ENCODE measurements around the gene ANKH. TPM values are rescaled to one million over a fixed set of nuclear protein-coding genes. Genes with fewer than 3 reads are reported as not detected.

The ANKH gene
- total RNA-seq, 1 experiment from 2014 or later: 16.9 TPM

DNA sequence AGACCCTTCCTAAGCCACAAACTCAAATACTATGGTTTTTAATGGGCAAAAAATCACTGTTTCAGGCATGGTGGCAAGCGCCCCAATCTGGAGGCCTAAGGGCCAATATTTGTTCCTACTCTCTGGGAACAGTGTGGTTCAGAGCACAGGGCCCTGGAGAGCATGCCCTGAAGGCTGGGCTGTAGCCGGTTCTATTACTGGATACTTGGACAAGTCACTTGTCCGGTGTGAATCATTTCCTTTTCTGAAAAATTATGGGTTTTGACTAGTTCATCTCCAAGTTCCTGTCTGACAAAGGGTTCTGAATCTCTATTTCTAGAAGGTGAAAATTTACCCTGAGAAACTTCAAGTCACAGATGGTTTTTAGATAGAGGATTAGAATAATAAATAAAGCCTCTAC is 132.0 kb downstream of the ANKH start:
- no peak overlapping the region for H3K27ac Mint-ChIP-seq
- H3K36me3 Mint-ChIP-seq: no peaks in the 10 kb centered on the region
- POLR2A ChIA-PET: no interaction called here

DNA sequence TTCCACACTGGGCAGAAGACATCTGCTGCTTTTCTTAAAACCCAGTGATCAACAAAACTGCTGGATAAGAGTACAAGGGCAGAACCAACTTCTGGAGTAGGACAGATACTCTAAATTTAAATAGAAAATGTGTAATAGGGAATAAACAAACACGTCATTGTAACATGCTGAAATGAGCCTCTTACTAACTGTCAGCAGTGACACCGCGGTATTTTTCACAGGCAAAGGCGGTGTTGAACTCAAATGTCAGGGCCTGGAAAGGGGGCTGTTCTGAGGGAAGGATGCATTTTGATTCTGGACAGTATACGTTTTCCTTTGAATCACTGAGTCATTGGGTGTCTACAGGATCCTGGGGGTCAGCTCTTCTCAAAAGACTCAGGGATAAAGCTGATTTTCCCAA is 133.5 kb downstream of the ANKH start:
- Mint-ChIP-seq H3K4me1 (peaks cover 35% of the 10 kb centered on the region), H3K27ac (no peak overlapping the region), H3K36me3 (no peaks in the 10 kb centered on the region), H3K27me3 (ENCODE audit: low read depth) (no peaks in the 10 kb centered on the region), H3K9me3 (no peaks in the 10 kb centered on the region), H3K4me3 (no peak overlapping the region)
- ATAC-seq (no peak), DNase-seq (ENCODE audit: low spot score) (no peak)
- ChIA-PET POLR2A (no interaction called here), CTCF (interaction anchor here (1.3 kb wide), 1 partner anchor 156 kb away, joined by 3 read pairs; no protein-coding TSS in a partner anchor)
- TF ChIP-seq NFATC4 (CRISPR knock-in tag; IDR thresholded peaks at IDR 0.05) (no peak), FOXJ3 (CRISPR knock-in tag; IDR thresholded peaks at IDR 0.05; ENCODE audit: borderline replicate concordance) (no peak), USF1 (CRISPR knock-in tag; IDR thresholded peaks at IDR 0.05) (no peak), TP53 (CRISPR knock-in tag; IDR thresholded peaks at IDR 0.05) (no peak), ERG (CRISPR knock-in tag; IDR thresholded peaks at IDR 0.05) (no peak), ETV6 (CRISPR knock-in tag; IDR thresholded peaks at IDR 0.05) (no peak), IRF1 (CRISPR knock-in tag; IDR thresholded peaks at IDR 0.05) (no peak), CBFB (CRISPR knock-in tag; IDR thresholded peaks at IDR 0.05; ENCODE audit: low read depth) (no peak), CDX4 (CRISPR knock-in tag; IDR thresholded peaks at IDR 0.05; ENCODE audit: borderline replicate concordance) (no peak), NR3C1 (CRISPR knock-in tag; conservative IDR thresholded peaks at IDR 0.05; ENCODE audit: low read depth) (no peak), GRHL2 (CRISPR knock-in tag; IDR thresholded peaks at IDR 0.05; ENCODE audit: insufficient replicate concordance, severe bottlenecking) (no peak), AFF4 (CRISPR knock-in tag; IDR thresholded peaks at IDR 0.05; ENCODE audit: borderline replicate concordance) (no peak), USF2 (CRISPR knock-in tag; IDR thresholded peaks at IDR 0.05) (no peak)
- TF ChIP-seq, protein P1, sequence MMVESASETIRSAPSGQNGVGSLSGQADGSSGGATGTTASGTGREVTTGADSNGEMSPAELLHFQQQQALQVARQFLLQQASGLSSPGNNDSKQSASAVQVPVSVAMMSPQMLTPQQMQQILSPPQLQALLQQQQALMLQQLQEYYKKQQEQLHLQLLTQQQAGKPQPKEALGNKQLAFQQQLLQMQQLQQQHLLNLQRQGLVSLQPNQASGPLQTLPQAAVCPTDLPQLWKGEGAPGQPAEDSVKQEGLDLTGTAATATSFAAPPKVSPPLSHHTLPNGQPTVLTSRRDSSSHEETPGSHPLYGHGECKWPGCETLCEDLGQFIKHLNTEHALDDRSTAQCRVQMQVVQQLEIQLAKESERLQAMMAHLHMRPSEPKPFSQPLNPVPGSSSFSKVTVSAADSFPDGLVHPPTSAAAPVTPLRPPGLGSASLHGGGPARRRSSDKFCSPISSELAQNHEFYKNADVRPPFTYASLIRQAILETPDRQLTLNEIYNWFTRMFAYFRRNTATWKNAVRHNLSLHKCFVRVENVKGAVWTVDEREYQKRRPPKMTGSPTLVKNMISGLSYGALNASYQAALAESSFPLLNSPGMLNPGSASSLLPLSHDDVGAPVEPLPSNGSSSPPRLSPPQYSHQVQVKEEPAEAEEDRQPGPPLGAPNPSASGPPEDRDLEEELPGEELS (CRISPR knock-in tag; IDR thresholded peaks at IDR 0.05): no peak
- TF ChIP-seq, protein P2, sequence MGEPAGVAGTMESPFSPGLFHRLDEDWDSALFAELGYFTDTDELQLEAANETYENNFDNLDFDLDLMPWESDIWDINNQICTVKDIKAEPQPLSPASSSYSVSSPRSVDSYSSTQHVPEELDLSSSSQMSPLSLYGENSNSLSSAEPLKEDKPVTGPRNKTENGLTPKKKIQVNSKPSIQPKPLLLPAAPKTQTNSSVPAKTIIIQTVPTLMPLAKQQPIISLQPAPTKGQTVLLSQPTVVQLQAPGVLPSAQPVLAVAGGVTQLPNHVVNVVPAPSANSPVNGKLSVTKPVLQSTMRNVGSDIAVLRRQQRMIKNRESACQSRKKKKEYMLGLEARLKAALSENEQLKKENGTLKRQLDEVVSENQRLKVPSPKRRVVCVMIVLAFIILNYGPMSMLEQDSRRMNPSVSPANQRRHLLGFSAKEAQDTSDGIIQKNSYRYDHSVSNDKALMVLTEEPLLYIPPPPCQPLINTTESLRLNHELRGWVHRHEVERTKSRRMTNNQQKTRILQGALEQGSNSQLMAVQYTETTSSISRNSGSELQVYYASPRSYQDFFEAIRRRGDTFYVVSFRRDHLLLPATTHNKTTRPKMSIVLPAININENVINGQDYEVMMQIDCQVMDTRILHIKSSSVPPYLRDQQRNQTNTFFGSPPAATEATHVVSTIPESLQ (CRISPR knock-in tag; IDR thresholded peaks at IDR 0.05): no peak
- TF ChIP-seq, protein P3, sequence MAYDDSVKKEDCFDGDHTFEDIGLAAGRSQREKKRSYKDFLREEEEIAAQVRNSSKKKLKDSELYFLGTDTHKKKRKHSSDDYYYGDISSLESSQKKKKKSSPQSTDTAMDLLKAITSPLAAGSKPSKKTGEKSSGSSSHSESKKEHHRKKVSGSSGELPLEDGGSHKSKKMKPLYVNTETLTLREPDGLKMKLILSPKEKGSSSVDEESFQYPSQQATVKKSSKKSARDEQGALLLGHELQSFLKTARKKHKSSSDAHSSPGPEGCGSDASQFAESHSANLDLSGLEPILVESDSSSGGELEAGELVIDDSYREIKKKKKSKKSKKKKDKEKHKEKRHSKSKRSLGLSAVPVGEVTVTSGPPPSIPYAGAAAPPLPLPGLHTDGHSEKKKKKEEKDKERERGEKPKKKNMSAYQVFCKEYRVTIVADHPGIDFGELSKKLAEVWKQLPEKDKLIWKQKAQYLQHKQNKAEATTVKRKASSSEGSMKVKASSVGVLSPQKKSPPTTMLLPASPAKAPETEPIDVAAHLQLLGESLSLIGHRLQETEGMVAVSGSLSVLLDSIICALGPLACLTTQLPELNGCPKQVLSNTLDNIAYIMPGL (CRISPR knock-in tag; IDR thresholded peaks at IDR 0.05): no peak
- TF ChIP-seq, protein P4, sequence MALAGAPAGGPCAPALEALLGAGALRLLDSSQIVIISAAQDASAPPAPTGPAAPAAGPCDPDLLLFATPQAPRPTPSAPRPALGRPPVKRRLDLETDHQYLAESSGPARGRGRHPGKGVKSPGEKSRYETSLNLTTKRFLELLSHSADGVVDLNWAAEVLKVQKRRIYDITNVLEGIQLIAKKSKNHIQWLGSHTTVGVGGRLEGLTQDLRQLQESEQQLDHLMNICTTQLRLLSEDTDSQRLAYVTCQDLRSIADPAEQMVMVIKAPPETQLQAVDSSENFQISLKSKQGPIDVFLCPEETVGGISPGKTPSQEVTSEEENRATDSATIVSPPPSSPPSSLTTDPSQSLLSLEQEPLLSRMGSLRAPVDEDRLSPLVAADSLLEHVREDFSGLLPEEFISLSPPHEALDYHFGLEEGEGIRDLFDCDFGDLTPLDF (CRISPR knock-in tag; IDR thresholded peaks at IDR 0.05): no peak

More for the DNA sequence above, 132.0 kb downstream of the ANKH start:
- Mint-ChIP-seq H3K4me3 (no peak overlapping the region), H3K9me3 (no peaks in the 10 kb centered on the region), H3K4me1 (peaks cover 37% of the 10 kb centered on the region), H3K27me3 (ENCODE audit: low read depth) (no peaks in the 10 kb centered on the region)
- CTCF ChIA-PET: interaction anchor here (1.3 kb wide), 1 partner anchor 91 kb away, joined by 3 read pairs; no protein-coding TSS in a partner anchor
- no peak for ATAC-seq
- DNase-seq (ENCODE audit: low spot score): no peak
- no peak for TF ChIP-seq NFYB (CRISPR knock-in tag; conservative IDR thresholded peaks at IDR 0.05; ENCODE audit: low read depth)
- TF ChIP-seq ZNF219 (CRISPR knock-in tag; IDR thresholded peaks at IDR 0.05; ENCODE audit: borderline replicate concordance): no peak
- no peak for TF ChIP-seq GABPB1 (CRISPR knock-in tag; IDR thresholded peaks at IDR 0.05)
- TF ChIP-seq TEAD4 (CRISPR knock-in tag; IDR thresholded peaks at IDR 0.05): no peak
- TF ChIP-seq MYBL2 (CRISPR knock-in tag; IDR thresholded peaks at IDR 0.05): no peak
- TF ChIP-seq SMAD3 (CRISPR knock-in tag; IDR thresholded peaks at IDR 0.05; ENCODE audit: borderline replicate concordance): no peak
